Muscle of back (tissue), 13 donors: Measurements from ENCODE around the gene MRC2. TPM values are rescaled to one million over a fixed set of nuclear protein-coding genes. Genes with fewer than 3 reads are reported as not detected.
"Not testable (repeated sequence)": the region's sequence is repeated elsewhere in the genome, so short reads cannot be mapped to it uniquely, and the experiment has no call there.

Experiments used
- DNase-seq, 3 donors: peaks; one replicate each; pipeline versions ENCODE4 v3.0.0 to v3.0.0-alpha.2; 2013
- long read RNA-seq, 9 donors: transcript quantifications; one replicate each; lab custom pipeline, GENCODE V29; 2026
- polyA plus RNA-seq, 10 donors: library from polyadenylated mRNA; unstranded; fragments of 120-200 nt; gene quantifications; one replicate each; pipeline ENCODE4 v1.2.1, GENCODE V29; 2013; ENCODE audit not compliant: insufficient read length in 10 of 10

The MRC2 gene, protein sequence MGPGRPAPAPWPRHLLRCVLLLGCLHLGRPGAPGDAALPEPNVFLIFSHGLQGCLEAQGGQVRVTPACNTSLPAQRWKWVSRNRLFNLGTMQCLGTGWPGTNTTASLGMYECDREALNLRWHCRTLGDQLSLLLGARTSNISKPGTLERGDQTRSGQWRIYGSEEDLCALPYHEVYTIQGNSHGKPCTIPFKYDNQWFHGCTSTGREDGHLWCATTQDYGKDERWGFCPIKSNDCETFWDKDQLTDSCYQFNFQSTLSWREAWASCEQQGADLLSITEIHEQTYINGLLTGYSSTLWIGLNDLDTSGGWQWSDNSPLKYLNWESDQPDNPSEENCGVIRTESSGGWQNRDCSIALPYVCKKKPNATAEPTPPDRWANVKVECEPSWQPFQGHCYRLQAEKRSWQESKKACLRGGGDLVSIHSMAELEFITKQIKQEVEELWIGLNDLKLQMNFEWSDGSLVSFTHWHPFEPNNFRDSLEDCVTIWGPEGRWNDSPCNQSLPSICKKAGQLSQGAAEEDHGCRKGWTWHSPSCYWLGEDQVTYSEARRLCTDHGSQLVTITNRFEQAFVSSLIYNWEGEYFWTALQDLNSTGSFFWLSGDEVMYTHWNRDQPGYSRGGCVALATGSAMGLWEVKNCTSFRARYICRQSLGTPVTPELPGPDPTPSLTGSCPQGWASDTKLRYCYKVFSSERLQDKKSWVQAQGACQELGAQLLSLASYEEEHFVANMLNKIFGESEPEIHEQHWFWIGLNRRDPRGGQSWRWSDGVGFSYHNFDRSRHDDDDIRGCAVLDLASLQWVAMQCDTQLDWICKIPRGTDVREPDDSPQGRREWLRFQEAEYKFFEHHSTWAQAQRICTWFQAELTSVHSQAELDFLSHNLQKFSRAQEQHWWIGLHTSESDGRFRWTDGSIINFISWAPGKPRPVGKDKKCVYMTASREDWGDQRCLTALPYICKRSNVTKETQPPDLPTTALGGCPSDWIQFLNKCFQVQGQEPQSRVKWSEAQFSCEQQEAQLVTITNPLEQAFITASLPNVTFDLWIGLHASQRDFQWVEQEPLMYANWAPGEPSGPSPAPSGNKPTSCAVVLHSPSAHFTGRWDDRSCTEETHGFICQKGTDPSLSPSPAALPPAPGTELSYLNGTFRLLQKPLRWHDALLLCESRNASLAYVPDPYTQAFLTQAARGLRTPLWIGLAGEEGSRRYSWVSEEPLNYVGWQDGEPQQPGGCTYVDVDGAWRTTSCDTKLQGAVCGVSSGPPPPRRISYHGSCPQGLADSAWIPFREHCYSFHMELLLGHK (N-terminal part only)
- 100 to 1,000 TPM; 112 to 237 (median 150) TPM for polyA plus RNA-seq
- long read RNA-seq, donor 1, full-length matches to known transcripts, result 7 of 29 reads
- long read RNA-seq, donor 1, partial matches to known transcripts, result 22 of 29 reads
- long read RNA-seq, donor 1, other reads (novel, unspliced or antisense), result 0 of 29 reads
- long read RNA-seq, donor 2, full-length matches to known transcripts, result 2 of 2 reads
- long read RNA-seq, donor 2, partial matches to known transcripts, result 0 of 2 reads
- long read RNA-seq, donor 2, other reads (novel, unspliced or antisense), result 0 of 2 reads
- long read RNA-seq, donor 3, result 0 reads
- long read RNA-seq, donor 4, full-length matches to known transcripts, result 2 of 20 reads
- long read RNA-seq, donor 4, partial matches to known transcripts, result 18 of 20 reads
- long read RNA-seq, donor 4, other reads (novel, unspliced or antisense), result 0 of 20 reads
- long read RNA-seq, donor 5, transcript MRC2-206 (11 exons, 2,025 nt), result major isoform, 5 of 77 reads
- long read RNA-seq, donor 5, partial matches to known transcripts, result 71 of 77 reads
- long read RNA-seq, donor 5, other reads (novel, unspliced or antisense), result 0 of 77 reads
- long read RNA-seq, donor 6, full-length matches to known transcripts, result 2 of 18 reads
- long read RNA-seq, donor 6, partial matches to known transcripts, result 16 of 18 reads
- long read RNA-seq, donor 6, other reads (novel, unspliced or antisense), result 0 of 18 reads
- long read RNA-seq, donor 7, full-length matches to known transcripts, result 3 of 19 reads
- long read RNA-seq, donor 7, partial matches to known transcripts, result 16 of 19 reads
- long read RNA-seq, donor 7, other reads (novel, unspliced or antisense), result 0 of 19 reads
- long read RNA-seq, donor 8, partial matches to known transcripts, result 92 of 93 reads
- long read RNA-seq, donor 8, other reads (novel, unspliced or antisense), result 0 of 93 reads
- long read RNA-seq, donor 9, full-length matches to known transcripts, result 1 of 1 reads
- long read RNA-seq, donor 9, partial matches to known transcripts, result 0 of 1 reads
- long read RNA-seq, donor 9, other reads (novel, unspliced or antisense), result 0 of 1 reads

DNA sequence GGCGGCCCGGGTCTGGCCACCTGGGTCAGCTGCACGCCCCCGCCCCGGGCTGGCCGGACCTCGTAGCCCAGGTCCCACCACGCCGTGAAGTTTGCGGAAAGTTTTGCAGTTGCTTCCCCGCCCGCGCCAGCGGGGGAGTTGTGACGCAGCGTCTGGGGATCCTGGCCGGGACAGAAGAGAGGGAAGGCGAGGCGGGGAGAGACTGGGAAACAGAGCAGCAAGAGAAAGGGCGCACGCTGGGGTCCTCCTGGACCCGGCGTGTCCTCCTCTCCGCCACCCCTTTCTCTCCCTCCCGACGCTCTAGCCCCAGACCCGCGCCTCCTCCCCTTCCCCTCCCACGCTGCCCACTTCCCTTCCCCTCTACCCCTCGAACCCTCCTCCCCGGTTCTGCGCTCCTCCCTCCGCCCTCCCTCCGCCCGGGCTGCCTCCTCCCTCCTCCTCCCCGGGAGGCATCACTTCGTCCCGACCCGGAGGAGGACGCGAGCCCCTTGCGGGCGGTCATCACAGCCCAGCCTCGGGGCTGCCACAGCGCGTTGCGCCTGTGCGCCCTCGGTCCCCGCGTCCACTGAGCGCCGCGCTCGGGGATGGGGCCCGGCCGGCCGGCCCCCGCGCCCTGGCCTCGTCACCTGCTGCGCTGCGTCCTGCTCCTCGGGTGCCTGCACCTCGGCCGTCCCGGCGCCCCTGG is at the start of gene MRC2:
MRC2 (plus strand) TSS at position 452 of the 685 bp plus-strand sequence; CDS start at position 585, 133 bp downstream.
- DNase-seq, result peak; percentile 70 to 96 (median 89)

DNA sequence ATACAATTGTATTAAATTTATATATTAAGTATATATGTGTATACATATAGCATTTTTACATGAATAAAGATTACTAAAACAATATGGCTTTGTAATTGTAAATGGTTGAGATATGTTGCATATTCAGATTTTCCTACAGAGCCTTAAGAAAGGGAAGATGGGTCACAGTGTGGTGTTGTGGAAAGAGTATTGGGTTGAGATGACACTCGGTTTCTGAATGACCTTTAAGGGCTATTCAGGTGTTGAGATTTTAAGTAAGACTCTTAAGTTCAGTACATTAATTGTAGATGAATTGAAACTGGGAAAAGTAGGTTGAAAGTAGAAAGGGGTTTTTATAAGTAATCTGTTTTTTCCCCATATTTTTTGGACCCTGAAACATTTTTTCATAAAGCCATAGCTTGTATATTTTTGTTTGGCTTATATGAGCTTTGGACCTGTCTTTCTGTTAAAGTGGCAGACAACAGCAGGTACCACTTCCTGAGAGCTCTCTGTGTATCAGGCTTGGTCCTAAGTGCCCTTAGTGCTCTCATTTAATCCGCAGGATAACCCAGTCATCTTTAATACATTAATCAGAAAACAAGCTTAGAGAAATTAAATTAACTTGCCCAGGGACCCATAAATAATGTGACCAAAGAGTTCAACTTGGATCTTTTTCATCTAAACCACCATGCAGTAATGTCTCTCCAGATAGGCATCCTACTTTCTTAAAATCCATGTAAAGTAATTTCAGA is 48.5 kb upstream of the MRC2 start:
- no peak for DNase-seq

DNA sequence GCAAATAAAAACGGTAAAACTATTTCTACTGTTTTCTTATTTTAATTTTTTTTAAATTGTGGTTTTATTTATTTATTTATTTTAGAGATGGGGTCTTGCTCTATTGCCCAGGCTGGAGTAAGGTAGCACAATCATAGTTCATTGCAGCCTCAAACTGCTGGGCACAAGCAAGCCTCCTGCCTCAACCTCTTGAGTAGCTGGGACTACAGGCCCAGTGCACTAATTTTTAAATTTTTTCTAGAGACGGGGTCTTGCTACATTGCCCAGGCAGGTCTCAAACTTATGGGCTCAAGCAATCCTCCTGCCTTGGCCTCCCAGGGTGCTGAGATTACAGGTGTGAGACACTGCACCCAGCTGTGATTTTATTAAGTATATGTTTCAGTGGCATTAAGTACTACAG is 46.5 kb upstream of the MRC2 start:
- no peak for DNase-seq

DNA sequence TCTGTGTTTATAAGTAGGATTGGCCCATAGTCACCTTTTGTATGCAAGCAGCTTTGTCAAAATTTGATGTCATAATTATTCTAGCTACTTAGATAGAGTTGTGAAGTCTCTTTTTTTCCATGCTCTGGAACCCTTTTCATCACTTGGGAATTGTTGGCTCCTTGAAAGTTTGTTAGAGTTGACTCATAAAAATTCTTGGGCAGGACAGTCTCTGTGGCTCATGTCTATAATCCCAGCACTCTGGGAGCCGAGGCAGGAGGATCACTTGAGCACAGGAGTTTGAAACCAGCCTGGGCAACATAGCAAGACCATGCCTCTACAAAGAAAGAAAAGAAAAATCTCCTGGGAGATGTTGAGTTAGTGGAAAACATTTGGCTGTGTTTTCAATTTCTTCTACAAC is 45.7 kb upstream of the MRC2 start:
- no peak for DNase-seq

DNA sequence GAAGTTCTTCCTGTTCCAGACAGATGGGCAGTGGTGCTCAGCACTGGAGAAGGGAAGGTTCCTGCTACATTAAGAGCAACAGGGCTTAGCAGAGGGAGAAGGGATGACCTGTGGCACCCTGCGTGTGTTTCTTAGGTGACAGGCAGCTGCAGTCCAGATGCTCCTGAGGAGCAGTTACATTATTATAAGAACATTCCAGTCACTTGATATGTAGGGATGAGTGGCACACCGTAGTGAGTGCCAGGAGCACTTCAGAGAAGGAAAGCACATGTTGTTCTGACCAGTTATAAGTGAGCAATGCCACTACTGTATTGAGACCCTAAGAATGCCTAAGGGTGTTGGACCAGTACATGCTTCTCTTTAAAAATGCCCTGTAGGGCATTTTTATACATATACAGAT is 39.9 kb upstream of the MRC2 start:
- no peak for DNase-seq

- DNase-seq, result no peak
Observed at GRCh38 chr17:62588109-62588508, 39.4 kb upstream of the MRC2 start.

DNA sequence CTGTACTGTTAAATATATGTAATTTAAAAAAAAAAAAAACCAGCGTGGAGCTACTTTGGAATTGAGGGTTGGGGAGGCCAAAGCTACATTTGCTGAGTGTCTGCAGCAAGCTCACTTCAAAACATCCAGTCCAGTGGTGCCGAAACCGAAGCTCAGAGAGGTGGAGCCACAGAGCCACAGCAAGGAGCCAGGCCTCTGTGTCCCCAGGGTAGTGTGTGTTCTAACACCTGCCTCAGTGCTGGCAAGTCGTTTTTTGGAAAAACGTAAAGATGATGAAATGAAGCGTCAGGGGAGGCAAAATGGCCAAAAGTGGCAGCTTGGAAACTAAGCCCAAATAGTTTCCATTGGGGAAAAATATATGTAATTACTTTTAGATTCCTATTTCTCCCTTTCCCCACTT is 36.1 kb upstream of the MRC2 start:
- DNase-seq, result peak in 2 of 3 donors; percentile 80 to 89

DNA sequence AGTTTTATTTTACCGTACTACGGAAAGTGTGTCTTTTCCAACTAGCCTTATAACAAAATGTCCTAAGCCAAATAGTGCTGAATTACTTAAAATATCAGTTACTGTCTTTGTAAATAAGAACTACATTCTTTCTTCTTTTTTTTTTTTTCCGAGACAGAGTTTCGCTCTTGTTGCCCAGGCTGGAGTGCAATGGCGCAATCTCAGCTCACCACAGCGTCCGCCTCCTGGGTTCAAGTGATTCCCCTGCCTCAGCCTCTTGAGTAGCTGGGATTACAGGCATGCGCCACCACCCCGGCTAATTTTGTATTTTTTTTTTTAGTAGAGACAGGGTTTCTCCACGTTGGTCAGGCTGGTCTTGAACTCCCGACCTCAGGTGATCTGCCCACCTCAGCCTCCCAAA is 35.6 kb upstream of the MRC2 start:
- DNase-seq, result not testable (repeated sequence)

- DNase-seq, result peak in 1 of 3 donors; percentile 49
Observed at GRCh38 chr17:62592341-62593099, 35.0 kb upstream of the MRC2 start.

GRCh38 chr17:62595484-62595883 is 32.0 kb upstream of the MRC2 start:
- no peak for DNase-seq

DNA sequence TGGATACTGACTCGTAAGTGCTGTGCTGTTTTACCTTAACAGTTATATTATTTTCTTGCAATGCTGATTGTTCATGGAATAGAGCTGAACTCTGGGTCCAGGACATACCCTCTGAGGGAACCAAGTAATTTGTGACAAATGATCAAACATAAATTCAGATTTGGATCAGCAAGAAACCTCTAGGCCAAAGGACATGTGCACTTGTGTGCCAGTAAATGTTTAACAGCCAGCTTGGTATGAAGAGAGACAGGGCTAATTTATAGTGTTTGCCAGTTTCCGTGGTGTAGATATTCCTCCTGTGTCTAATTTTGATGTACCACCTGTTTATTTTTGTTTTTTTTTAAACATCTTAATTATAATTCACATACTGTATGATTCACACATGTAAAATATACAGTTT is 30.8 kb upstream of the MRC2 start:
- DNase-seq, result no peak

DNA sequence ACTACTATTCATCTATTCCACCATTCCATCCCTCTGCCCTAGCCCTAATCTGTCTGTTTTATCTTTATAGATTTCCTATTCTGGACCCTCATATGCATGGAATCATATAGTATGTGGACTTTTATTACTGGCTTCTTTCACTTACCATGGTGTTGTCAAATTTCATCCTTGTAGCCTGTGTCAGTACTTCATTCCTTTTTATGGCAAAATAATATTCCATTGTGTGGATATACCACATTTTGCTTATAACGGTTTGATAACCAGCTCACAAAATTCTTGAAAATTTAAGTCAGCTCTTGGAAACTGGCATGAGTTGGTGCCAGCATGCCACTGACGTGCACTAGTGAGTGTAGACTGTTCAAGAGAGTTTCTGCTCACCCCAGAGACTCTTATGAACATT is 30.3 kb upstream of the MRC2 start:
- DNase-seq, result no peak

GRCh38 chr17:62597920-62598319 is 29.6 kb upstream of the MRC2 start:
- DNase-seq, result no peak

DNA sequence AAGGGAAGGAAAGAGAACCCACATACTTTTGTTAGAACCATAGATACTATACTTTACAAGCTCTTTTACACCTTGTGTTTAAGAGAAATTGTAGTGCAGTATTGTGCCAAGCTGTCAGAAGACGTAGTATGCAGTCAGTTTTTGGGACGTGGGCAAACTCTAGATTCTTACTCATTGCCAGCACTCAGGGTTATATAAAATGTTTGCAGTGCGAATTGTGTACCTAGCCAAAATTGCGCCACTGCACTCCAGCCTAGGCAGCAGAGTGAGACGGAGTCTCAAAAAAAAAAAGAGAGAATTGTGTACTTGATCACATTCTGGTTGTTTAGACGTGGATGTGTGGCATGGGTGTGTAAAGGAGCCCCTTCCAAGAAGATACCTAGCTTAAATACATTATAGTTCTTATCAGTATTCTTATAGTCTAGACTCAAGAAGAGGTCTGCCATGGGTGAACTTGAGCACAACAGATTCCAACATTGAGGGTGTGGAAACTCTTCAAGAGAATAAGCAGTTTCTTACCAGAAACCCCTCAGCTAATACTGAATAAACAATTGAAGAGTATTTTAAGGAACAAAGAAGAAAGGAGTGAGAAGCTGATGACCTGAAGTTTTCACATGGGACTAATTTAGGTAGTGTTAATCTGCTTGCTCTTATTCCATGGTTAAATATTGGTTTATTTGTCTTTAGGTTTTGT is 27.4 kb upstream of the MRC2 start:
- DNase-seq, result no peak

DNA sequence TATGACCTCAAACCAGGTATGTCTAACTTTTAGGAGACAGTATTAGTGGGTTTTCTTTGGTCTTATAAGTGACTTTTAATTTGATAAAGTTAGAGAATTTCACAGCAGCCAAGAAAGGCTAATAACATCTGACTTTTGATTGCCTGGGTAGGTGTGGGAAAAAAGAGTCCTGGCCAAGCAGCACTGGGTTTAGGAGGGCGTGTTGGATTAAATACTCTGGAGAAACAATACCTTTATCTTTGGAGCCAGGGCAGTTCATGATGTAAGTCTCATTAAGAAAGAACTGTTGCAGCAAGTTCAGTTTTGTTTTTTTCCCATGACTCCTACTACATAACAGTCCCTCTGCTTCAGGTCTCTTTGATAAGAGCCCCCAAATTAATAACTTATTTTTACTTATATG is 26.7 kb upstream of the MRC2 start:
- no peak for DNase-seq

GRCh38 chr17:62601471-62601870 is 26.0 kb upstream of the MRC2 start:
- DNase-seq, result peak in 1 of 3 donors; percentile 52

DNA sequence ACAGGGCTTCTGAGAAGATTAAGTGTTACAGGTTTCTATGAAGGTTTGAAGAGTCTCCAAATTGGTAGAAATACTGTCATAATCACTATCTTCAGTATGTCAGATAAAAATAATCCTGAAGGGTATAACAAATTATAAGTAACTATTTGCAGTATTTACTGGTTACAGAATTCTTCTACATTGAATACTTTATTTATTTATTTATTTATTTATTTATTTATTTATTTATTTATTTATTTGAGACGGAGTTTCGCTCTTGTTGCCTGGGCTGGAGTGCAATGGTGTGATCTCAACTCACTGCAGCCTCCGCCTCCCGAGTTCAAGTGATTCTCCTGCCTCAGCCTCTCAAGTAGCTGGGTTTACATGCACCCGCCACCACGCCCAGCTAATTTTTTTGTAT is 23.7 kb upstream of the MRC2 start:
- DNase-seq, result not testable (repeated sequence)
